GM19324 (cell line): Measurements from ENCODE around the gene EIF1.
"Not testable (repeated sequence)": the region's sequence is repeated elsewhere in the genome, so short reads cannot be mapped to it uniquely, and the experiment has no call there.

Experiments used
- ATAC-seq: cut with Tn5 transposase; IDR thresholded peaks from one replicate; pipeline ENCODE4 v1.9.1; 2021; ENCODE audit warnings: mild to moderate bottlenecking, moderate library complexity; ENCODE audit not compliant: unreplicated experiment, low FRiP score

The EIF1 gene

GRCh38 chr17:41695134-41695661 lies 6.5 kb downstream of the EIF1 start:
- ATAC-seq = no peak

GRCh38 chr17:41695954-41696757 lies 7.5 kb downstream of the EIF1 start:
- ATAC-seq = no peak

- ATAC-seq = no peak
Measured at GRCh38 chr17:41697122-41697962, 8.7 kb downstream of the EIF1 start.

GRCh38 chr17:41700843-41701242 lies 12.2 kb downstream of the EIF1 start:
- ATAC-seq = not testable (repeated sequence)

- no peak for ATAC-seq
Measured at GRCh38 chr17:41702712-41703111, 14.0 kb downstream of the EIF1 start.

GRCh38 chr17:41705271-41705991 lies 16.7 kb downstream of the EIF1 start:
- no peak for ATAC-seq

- ATAC-seq = no peak
Measured at GRCh38 chr17:41707803-41708669, 19.4 kb downstream of the EIF1 start.

- no peak for ATAC-seq
Measured at GRCh38 chr17:41710472-41711090, 21.9 kb downstream of the EIF1 start.

- ATAC-seq = no peak
Measured at GRCh38 chr17:41711669-41712400, 23.1 kb downstream of the EIF1 start, which contains the start of gene GAST. Gene GAST, plus strand, starts transcription at chr17:41712331. Its CDS starts 3,106 bp downstream, at chr17:41715437.

- no peak for ATAC-seq
Measured at GRCh38 chr17:41717408-41718286, 29.0 kb downstream of the EIF1 start.

GRCh38 chr17:41718287-41718645 lies 29.6 kb downstream of the EIF1 start:
- no peak for ATAC-seq

GRCh38 chr17:41722231-41722630 lies 33.5 kb downstream of the EIF1 start:
- ATAC-seq = no peak

- no peak for ATAC-seq
Measured at GRCh38 chr17:41723801-41724475, 35.3 kb downstream of the EIF1 start.

GRCh38 chr17:41724476-41725050 lies 35.9 kb downstream of the EIF1 start:
- no peak for ATAC-seq

- ATAC-seq = no peak
Measured at GRCh38 chr17:41725134-41725533, 36.4 kb downstream of the EIF1 start.

GRCh38 chr17:41728056-41728455 lies 39.4 kb downstream of the EIF1 start:
- no peak for ATAC-seq

- no peak for ATAC-seq
Measured at GRCh38 chr17:41730479-41730878, 41.8 kb downstream of the EIF1 start.
